Measurements from ENCODE around the gene PYHIN1.

Gene PYHIN1

GRCh38 chr1:158979229-158979628 lies 47.9 kb downstream of the PYHIN1 start:
- TF ChIP-seq REST (IDR thresholded peaks at IDR 0.05; ENCODE audit: insufficient read depth in 1 of 2, low read depth in 2 of 2, low read length in 2 of 2) = no peak
- no peak for TF ChIP-seq FOXP2 (optimal IDR thresholded peaks at IDR 0.05; ENCODE audit: borderline replicate concordance, extremely low read depth, extremely low read length, insufficient read depth)
- no peak for TF ChIP-seq SIN3A (IDR thresholded peaks at IDR 0.05; ENCODE audit: borderline replicate concordance, insufficient read depth, low read length)
- no peak for TF ChIP-seq POLR2AphosphoS5 (IDR thresholded peaks at IDR 0.05; ENCODE audit: low read depth, low read length)
- no peak for TF ChIP-seq TAF1 (IDR thresholded peaks at IDR 0.05; ENCODE audit: borderline replicate concordance, insufficient read depth, low read length)

GRCh38 chr1:158983235-158983634 lies 51.9 kb downstream of the PYHIN1 start:
- TF ChIP-seq TAF1 (IDR thresholded peaks at IDR 0.05; ENCODE audit: borderline replicate concordance, insufficient read depth, low read length) (no peak), REST (IDR thresholded peaks at IDR 0.05; ENCODE audit: insufficient read depth in 1 of 2, low read depth in 2 of 2, low read length in 2 of 2) (no peak), SIN3A (IDR thresholded peaks at IDR 0.05; ENCODE audit: borderline replicate concordance, insufficient read depth, low read length) (no peak)

- TF ChIP-seq REST (IDR thresholded peaks at IDR 0.05; ENCODE audit: insufficient read depth in 1 of 2, low read depth in 2 of 2, low read length in 2 of 2) (no peak), FOXP2 (optimal IDR thresholded peaks at IDR 0.05; ENCODE audit: borderline replicate concordance, extremely low read depth, extremely low read length, insufficient read depth) (no peak), POLR2AphosphoS5 (IDR thresholded peaks at IDR 0.05; ENCODE audit: low read depth, low read length) (no peak), TAF1 (IDR thresholded peaks at IDR 0.05; ENCODE audit: borderline replicate concordance, insufficient read depth, low read length) (no peak), SIN3A (IDR thresholded peaks at IDR 0.05; ENCODE audit: borderline replicate concordance, insufficient read depth, low read length) (no peak)
These were observed 53.0 kb downstream of the PYHIN1 start for GRCh38 chr1:158984386-158984785.

GRCh38 chr1:158989424-158989823 lies 58.1 kb downstream of the PYHIN1 start:
- no peak for TF ChIP-seq POLR2AphosphoS5 (IDR thresholded peaks at IDR 0.05; ENCODE audit: low read depth, low read length)
- TF ChIP-seq SIN3A (IDR thresholded peaks at IDR 0.05; ENCODE audit: borderline replicate concordance, insufficient read depth, low read length) = no peak
- no peak for TF ChIP-seq FOXP2 (optimal IDR thresholded peaks at IDR 0.05; ENCODE audit: borderline replicate concordance, extremely low read depth, extremely low read length, insufficient read depth)
- no peak for TF ChIP-seq TAF1 (IDR thresholded peaks at IDR 0.05; ENCODE audit: borderline replicate concordance, insufficient read depth, low read length)
- TF ChIP-seq REST (IDR thresholded peaks at IDR 0.05; ENCODE audit: insufficient read depth in 1 of 2, low read depth in 2 of 2, low read length in 2 of 2) = no peak

GRCh38 chr1:158992787-158993312 lies 61.5 kb downstream of the PYHIN1 start:
- TF ChIP-seq REST (IDR thresholded peaks at IDR 0.05; ENCODE audit: insufficient read depth in 1 of 2, low read depth in 2 of 2, low read length in 2 of 2) (no peak), FOXP2 (optimal IDR thresholded peaks at IDR 0.05; ENCODE audit: borderline replicate concordance, extremely low read depth, extremely low read length, insufficient read depth) (no peak)

Measured in PFSK-1 (cell line).